ENCODE results near the gene OR6S1.
"Not testable (repeated sequence)": the region's sequence is repeated elsewhere in the genome, so short reads cannot be mapped to it uniquely, and the experiment has no call there.

Gene OR6S1

GRCh38 chr14:20601522-20601921 is 40.0 kb downstream of the OR6S1 start (continued):
- TF ChIP-seq SALL2 (tag by site-specific recombination; IDR thresholded peaks at IDR 0.05; ENCODE audit: borderline replicate concordance) (no peak), ZNF639 (tag by site-specific recombination; IDR thresholded peaks at IDR 0.05) (no peak)
- TF ChIP-seq, protein P1, sequence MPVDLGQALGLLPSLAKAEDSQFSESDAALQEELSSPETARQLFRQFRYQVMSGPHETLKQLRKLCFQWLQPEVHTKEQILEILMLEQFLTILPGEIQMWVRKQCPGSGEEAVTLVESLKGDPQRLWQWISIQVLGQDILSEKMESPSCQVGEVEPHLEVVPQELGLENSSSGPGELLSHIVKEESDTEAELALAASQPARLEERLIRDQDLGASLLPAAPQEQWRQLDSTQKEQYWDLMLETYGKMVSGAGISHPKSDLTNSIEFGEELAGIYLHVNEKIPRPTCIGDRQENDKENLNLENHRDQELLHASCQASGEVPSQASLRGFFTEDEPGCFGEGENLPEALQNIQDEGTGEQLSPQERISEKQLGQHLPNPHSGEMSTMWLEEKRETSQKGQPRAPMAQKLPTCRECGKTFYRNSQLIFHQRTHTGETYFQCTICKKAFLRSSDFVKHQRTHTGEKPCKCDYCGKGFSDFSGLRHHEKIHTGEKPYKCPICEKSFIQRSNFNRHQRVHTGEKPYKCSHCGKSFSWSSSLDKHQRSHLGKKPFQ (tag by site-specific recombination; IDR thresholded peaks at IDR 0.05): no peak

DNA sequence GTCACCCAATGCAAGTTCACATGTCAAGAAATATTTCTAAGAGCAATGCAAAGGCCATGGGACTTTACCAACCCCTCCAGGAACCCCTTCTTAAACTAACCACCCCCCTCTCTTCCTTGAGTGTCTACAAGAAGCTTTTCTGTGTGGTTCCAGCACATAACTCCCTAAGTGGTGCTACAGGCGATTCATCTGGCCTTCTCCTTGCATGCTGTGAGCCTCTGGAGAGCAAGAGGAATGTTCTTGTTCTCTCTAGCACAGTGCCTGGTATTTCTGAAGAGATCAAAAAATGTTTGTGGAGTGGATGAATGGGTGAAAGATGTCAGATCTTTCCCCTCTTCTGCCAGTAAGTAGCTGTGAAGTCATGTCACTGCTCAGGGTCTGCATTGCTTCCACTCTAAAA is 44.4 kb downstream of the OR6S1 start:
- ChIA-PET POLR2A (interaction anchor here (0.6 kb wide), 1 partner anchor 621 kb away, joined by 4 read pairs; no protein-coding TSS in a partner anchor), CTCF (interaction anchor here (0.9 kb wide), 1 partner anchor 12 kb away, joined by 3 read pairs; no protein-coding TSS in a partner anchor)
- no peaks in the 10 kb centered on the region for H3K9me3 ChIP-seq (ENCODE audit: control insufficient read depth, insufficient read depth, low read depth, low read length)
- H3K4me3 ChIP-seq (ENCODE audit: low read depth, low read length): no peak overlapping the region
- H3K4me1 ChIP-seq (ENCODE audit: control insufficient read depth, insufficient read depth, low read length): no peaks in the 10 kb centered on the region
- no peaks in the 10 kb centered on the region for H3K36me3 ChIP-seq (ENCODE audit: control insufficient read depth in 2 of 2, insufficient read depth in 1 of 2, low read length in 2 of 2)
- H3K27ac ChIP-seq (ENCODE audit: extremely low read depth, low read depth, low read length): no peak overlapping the region
- TF ChIP-seq KLF10 (tag by site-specific recombination; IDR thresholded peaks at IDR 0.05) (no peak), REPIN1 (tag by site-specific recombination; IDR thresholded peaks at IDR 0.05; ENCODE audit: low read depth) (no peak), ZNF26 (tag by site-specific recombination; IDR thresholded peaks at IDR 0.05) (no peak), GLI2 (tag by site-specific recombination; IDR thresholded peaks at IDR 0.05; ENCODE audit: borderline replicate concordance, low read depth) (no peak), ZNF132 (tag by site-specific recombination; IDR thresholded peaks at IDR 0.05; ENCODE audit: borderline replicate concordance) (no peak), SP2 (tag by site-specific recombination; IDR thresholded peaks at IDR 0.05) (no peak), ZNF791 (tag by site-specific recombination; IDR thresholded peaks at IDR 0.05) (no peak), ZNF214 (tag by site-specific recombination; IDR thresholded peaks at IDR 0.05; ENCODE audit: borderline replicate concordance) (no peak)
- TF ChIP-seq, protein P2, sequence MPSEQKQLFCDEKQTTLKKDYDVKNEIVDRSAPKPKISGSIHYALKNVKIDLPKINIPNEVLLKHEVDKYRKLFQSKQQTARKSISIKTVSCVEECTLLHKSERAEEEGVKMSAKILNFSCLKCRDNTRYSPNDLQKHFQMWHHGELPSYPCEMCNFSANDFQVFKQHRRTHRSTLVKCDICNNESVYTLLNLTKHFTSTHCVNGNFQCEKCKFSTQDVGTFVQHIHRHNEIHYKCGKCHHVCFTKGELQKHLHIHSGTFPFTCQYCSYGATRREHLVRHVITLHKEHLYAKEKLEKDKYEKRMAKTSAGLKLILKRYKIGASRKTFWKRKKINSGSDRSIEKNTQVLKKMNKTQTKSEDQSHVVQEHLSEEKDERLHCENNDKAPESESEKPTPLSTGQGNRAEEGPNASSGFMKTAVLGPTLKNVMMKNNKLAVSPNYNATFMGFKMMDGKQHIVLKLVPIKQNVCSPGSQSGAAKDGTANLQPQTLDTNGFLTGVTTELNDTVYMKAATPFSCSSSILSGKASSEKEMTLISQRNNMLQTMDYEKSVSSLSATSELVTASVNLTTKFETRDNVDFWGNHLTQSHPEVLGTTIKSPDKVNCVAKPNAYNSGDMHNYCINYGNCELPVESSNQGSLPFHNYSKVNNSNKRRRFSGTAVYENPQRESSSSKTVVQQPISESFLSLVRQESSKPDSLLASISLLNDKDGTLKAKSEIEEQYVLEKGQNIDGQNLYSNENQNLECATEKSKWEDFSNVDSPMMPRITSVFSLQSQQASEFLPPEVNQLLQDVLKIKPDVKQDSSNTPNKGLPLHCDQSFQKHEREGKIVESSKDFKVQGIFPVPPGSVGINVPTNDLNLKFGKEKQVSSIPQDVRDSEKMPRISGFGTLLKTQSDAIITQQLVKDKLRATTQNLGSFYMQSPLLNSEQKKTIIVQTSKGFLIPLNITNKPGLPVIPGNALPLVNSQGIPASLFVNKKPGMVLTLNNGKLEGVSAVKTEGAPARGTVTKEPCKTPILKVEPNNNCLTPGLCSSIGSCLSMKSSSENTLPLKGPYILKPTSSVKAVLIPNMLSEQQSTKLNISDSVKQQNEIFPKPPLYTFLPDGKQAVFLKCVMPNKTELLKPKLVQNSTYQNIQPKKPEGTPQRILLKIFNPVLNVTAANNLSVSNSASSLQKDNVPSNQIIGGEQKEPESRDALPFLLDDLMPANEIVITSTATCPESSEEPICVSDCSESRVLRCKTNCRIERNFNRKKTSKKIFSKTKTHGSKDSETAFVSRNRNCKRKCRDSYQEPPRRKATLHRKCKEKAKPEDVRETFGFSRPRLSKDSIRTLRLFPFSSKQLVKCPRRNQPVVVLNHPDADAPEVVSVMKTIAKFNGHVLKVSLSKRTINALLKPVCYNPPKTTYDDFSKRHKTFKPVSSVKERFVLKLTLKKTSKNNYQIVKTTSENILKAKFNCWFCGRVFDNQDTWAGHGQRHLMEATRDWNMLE (tag by site-specific recombination; conservative IDR thresholded peaks at IDR 0.05; ENCODE audit: low read depth): no peak
- TF ChIP-seq, protein P3, sequence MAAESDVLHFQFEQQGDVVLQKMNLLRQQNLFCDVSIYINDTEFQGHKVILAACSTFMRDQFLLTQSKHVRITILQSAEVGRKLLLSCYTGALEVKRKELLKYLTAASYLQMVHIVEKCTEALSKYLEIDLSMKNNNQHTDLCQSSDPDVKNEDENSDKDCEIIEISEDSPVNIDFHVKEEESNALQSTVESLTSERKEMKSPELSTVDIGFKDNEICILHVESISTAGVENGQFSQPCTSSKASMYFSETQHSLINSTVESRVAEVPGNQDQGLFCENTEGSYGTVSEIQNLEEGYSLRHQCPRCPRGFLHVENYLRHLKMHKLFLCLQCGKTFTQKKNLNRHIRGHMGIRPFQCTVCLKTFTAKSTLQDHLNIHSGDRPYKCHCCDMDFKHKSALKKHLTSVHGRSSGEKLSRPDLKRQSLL (tag by site-specific recombination; IDR thresholded peaks at IDR 0.05): no peak

DNA sequence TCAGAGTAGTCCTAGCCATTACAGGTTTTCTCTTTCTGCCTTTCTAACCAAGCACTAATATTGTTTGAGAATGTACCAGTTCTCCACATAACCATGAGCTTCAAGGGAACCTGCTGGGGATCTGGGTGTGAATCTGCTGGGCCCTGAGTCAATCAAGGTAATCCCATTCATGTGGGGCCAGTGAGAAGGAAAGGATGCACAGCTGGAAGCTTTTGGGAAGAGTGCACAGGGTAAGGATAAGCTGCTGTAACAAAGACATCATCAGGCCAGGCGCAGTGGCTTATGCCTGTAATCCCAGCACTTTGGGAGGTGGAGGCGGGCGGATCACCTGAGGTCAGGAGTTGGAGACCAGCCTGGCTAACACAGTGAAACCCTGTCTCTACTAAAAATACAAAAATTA is 45.8 kb downstream of the OR6S1 start:
- H3K9me3 ChIP-seq (ENCODE audit: control insufficient read depth, insufficient read depth, low read depth, low read length); H3K4me1 ChIP-seq (ENCODE audit: control insufficient read depth, insufficient read depth, low read length); CTCF ChIA-PET; H3K27ac ChIP-seq (ENCODE audit: extremely low read depth, low read depth, low read length); POLR2A ChIA-PET; H3K4me3 ChIP-seq (ENCODE audit: low read depth, low read length); H3K36me3 ChIP-seq (ENCODE audit: control insufficient read depth in 2 of 2, insufficient read depth in 1 of 2, low read length in 2 of 2): not testable (repeated sequence)

All from HEK293 (cell line).